Fibroblast of skin of back (primary cell): Measurements from ENCODE around the gene PWP1.
"Not testable (repeated sequence)": the region's sequence is repeated elsewhere in the genome, so short reads cannot be mapped to it uniquely, and the experiment has no call there.

Source experiments
- DNase-seq: peaks from one replicate; pipeline ENCODE4 v3.0.0-alpha.2; 2013

The PWP1 gene

GRCh38 chr12:107668320-107669098, 17.1 kb upstream of the PWP1 start:
- no peak for DNase-seq

- DNase-seq = no peak
Observed at GRCh38 chr12:107669946-107670345, 15.7 kb upstream of the PWP1 start.

- no peak for DNase-seq
Observed at GRCh38 chr12:107670999-107671643, 14.5 kb upstream of the PWP1 start.

- DNase-seq = no peak
Observed at GRCh38 chr12:107677671-107678070, 7.9 kb upstream of the PWP1 start.

- DNase-seq = no peak
Observed at GRCh38 chr12:107679336-107679735, 6.3 kb upstream of the PWP1 start.

- no peak for DNase-seq
Observed at GRCh38 chr12:107681455-107681835, 4.2 kb upstream of the PWP1 start.

GRCh38 chr12:107681836-107682820, 3.5 kb upstream of the PWP1 start:
- no peak for DNase-seq

- peak; percentile 37 for DNase-seq
Observed at GRCh38 chr12:107684029-107684795, 1.4 kb upstream of the PWP1 start.

GRCh38 chr12:107684990-107685359, 624 bp upstream of the PWP1 start:
- DNase-seq = peak; percentile 13

- DNase-seq = peak; percentile 36
Observed at GRCh38 chr12:107695772-107696171, 10.2 kb downstream of the PWP1 start.

- no peak for DNase-seq
Observed at GRCh38 chr12:107702106-107702505, 16.5 kb downstream of the PWP1 start.

- peak; percentile 9 for DNase-seq
Observed at GRCh38 chr12:107704041-107704440, 18.4 kb downstream of the PWP1 start.

GRCh38 chr12:107705522-107705921, 19.9 kb downstream of the PWP1 start:
- DNase-seq = not testable (repeated sequence)

- no peak for DNase-seq
Observed at GRCh38 chr12:107715780-107716179, 30.2 kb downstream of the PWP1 start.

- DNase-seq = no peak
Observed at GRCh38 chr12:107718606-107719005, 33.0 kb downstream of the PWP1 start.

GRCh38 chr12:107727327-107727726, 41.7 kb downstream of the PWP1 start:
- not testable (repeated sequence) for DNase-seq

- not testable (repeated sequence) for DNase-seq
Observed at GRCh38 chr12:107727742-107728141, 42.1 kb downstream of the PWP1 start.

GRCh38 chr12:107730618-107731341, 45.2 kb downstream of the PWP1 start:
- DNase-seq = no peak

- no peak for DNase-seq
Observed at GRCh38 chr12:107731366-107731765, 45.8 kb downstream of the PWP1 start.

- no peak for DNase-seq
Observed at GRCh38 chr12:107732365-107732764, 46.8 kb downstream of the PWP1 start.

GRCh38 chr12:107734139-107734538, 48.5 kb downstream of the PWP1 start:
- DNase-seq = no peak

GRCh38 chr12:107735763-107736162, 50.2 kb downstream of the PWP1 start:
- no peak for DNase-seq
